ENCODE data around the gene SPDYE5. TPM values are rescaled to one million over a fixed set of nuclear protein-coding genes. Genes with fewer than 3 reads are reported as not detected.

Gene SPDYE5, protein sequence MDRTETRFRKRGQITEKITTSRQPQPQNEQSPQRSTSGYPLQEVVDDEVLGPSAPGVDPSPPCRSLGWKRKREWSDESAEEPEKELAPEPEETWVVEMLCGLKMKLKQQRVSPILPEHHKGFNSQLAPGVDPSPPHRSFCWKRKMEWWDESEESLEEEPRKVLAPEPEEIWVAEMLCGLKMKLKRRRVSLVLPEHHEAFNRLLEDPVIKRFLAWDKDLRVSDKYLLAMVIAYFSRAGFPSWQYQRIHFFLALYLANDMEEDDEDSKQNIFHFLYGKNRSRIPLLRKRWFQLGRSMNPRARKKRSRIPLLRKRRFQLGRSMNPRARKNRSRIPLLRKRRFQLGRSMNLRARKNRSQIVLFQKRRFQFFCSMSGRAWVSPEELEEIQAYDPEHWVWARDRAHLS
- total RNA-seq = not detected in 2 replicates

DNA sequence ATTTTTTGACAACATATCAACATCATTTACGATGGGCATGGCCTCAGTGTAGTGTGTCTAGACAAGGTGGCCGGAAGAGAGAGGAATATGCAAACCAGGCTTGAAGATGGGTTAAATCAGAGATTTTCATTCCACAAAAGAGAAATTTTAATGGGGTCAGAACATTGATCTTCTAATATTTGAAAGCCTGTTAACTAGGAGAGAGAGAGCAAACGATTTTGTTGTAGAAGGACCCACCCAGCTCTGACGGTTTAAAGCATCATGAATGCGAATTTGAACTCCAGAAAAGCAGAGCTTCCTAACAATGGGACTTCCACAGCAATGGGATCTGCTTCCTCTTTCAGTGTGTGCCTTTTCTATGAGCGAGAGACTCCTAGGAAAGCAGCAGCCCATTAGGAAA lies at the start of gene SPDYE5:
Gene SPDYE5 (plus strand): TSS at position 301 of the 400 bp plus-strand sequence. CDS start 1,728 bp downstream, outside the sequence.

DNA sequence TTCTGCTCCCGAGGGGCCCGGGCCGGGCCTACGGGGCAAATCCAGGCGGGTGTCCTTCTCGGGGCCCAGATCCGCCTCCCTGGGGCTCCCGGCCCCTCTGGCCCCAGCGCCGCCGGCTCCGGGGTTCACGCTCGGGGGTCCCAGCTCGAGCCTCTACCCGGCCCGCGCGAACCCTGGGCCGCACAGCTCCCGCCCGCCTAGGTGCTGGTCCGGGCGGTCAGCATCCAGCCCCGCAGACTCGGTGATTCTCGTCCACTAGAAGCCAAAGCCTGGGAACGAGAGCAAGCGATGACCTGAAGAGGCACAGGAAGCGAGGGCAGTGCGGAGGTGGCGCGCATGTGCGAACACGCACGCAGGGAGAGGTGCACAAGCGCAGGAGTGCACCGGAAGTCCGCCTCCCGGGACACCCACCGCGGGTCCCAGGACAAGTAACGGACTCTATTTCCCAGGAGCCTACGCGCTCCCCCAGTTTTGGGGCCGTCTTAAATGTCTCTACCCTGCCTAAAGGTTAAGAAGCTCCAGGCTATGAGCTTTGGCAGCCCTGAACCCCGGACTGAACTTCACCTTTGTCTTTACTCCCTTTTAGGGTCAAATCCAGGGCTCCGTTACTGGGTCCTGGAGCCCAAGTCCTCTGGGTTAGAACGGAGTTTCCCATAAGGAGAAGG lies 6.0 kb upstream of the SPDYE5 start, which contains the start of gene POM121C:
Gene POM121C (minus strand): TSS at position 321 of the 665 bp plus-strand sequence. CDS start 44,803 bp downstream, outside the sequence.

Other genes starting within 250 kb of the SPDYE5 start
- gene TRIM73, start 96.7 kb upstream of the SPDYE5 start, total RNA-seq = 0.08 TPM in 1 of 2 replicates, not detected in the other
- gene POM121C, start 6.0 kb upstream of the SPDYE5 start, total RNA-seq = 7.7 and 8.1 TPM in 2 replicates
- 6.3 and 7.2 TPM in 2 replicates for gene HIP1, start 246.6 kb downstream of the SPDYE5 start, total RNA-seq